Measurements from ENCODE around the gene CADPS. TPM values are rescaled to one million over a fixed set of nuclear protein-coding genes. Genes with fewer than 3 reads are reported as not detected.

CADPS gene
- total RNA-seq, 1 donor from 2014 or later: 265 TPM

- H3K9me3 Mint-ChIP-seq (ENCODE audit: unreplicated experiment): no peaks in the 10 kb centered on the region
- TF ChIP-seq CTCF (IDR thresholded peaks at IDR 0.05; ENCODE audit: partially characterized antibody, unreplicated experiment): no peak
- no peaks in the 10 kb centered on the region for H3K27me3 Mint-ChIP-seq (ENCODE audit: unreplicated experiment)
- H3K4me3 Mint-ChIP-seq (ENCODE audit: unreplicated experiment): no peak overlapping the region
- no peak overlapping the region for H3K27ac Mint-ChIP-seq (ENCODE audit: unreplicated experiment)
- no peaks in the 10 kb centered on the region for H3K36me3 Mint-ChIP-seq (ENCODE audit: unreplicated experiment)
- DNase-seq: no peak
- H3K4me1 Mint-ChIP-seq (ENCODE audit: low read depth, unreplicated experiment): peaks cover 5% of the 10 kb centered on the region
Measured at GRCh38 chr3:62454916-62455315, 420.3 kb downstream of the CADPS start.

- no peaks in the 10 kb centered on the region for H3K27me3 Mint-ChIP-seq (ENCODE audit: unreplicated experiment)
- TF ChIP-seq CTCF (IDR thresholded peaks at IDR 0.05; ENCODE audit: partially characterized antibody, unreplicated experiment): no peak
- peaks cover 5% of the 10 kb centered on the region for H3K4me1 Mint-ChIP-seq (ENCODE audit: low read depth, unreplicated experiment)
- H3K27ac Mint-ChIP-seq (ENCODE audit: unreplicated experiment): no peak overlapping the region
- H3K36me3 Mint-ChIP-seq (ENCODE audit: unreplicated experiment): no peaks in the 10 kb centered on the region
- H3K4me3 Mint-ChIP-seq (ENCODE audit: unreplicated experiment): no peak overlapping the region
- DNase-seq: no peak
- no peaks in the 10 kb centered on the region for H3K9me3 Mint-ChIP-seq (ENCODE audit: unreplicated experiment)
Measured at GRCh38 chr3:62453448-62453847, 421.8 kb downstream of the CADPS start.

GRCh38 chr3:62451211-62451887, 423.9 kb downstream of the CADPS start:
- TF ChIP-seq CTCF (IDR thresholded peaks at IDR 0.05; ENCODE audit: partially characterized antibody, unreplicated experiment): no peak
- Mint-ChIP-seq H3K27ac (ENCODE audit: unreplicated experiment) (no peak overlapping the region), H3K9me3 (ENCODE audit: unreplicated experiment) (no peaks in the 10 kb centered on the region), H3K27me3 (ENCODE audit: unreplicated experiment) (no peaks in the 10 kb centered on the region), H3K4me3 (ENCODE audit: unreplicated experiment) (no peak overlapping the region), H3K36me3 (ENCODE audit: unreplicated experiment) (no peaks in the 10 kb centered on the region), H3K4me1 (ENCODE audit: low read depth, unreplicated experiment) (peaks cover 8% of the 10 kb centered on the region)
- no peak for DNase-seq

- H3K27ac Mint-ChIP-seq (ENCODE audit: unreplicated experiment): no peak overlapping the region
- H3K4me1 Mint-ChIP-seq (ENCODE audit: low read depth, unreplicated experiment): peaks cover 3% of the 10 kb centered on the region
- peaks cover 1% of the 10 kb centered on the region for H3K27me3 Mint-ChIP-seq (ENCODE audit: unreplicated experiment)
- no peak overlapping the region for H3K4me3 Mint-ChIP-seq (ENCODE audit: unreplicated experiment)
- peaks cover 7% of the 10 kb centered on the region for H3K36me3 Mint-ChIP-seq (ENCODE audit: unreplicated experiment)
- DNase-seq: no peak
- TF ChIP-seq CTCF (IDR thresholded peaks at IDR 0.05; ENCODE audit: partially characterized antibody, unreplicated experiment): no peak
- H3K9me3 Mint-ChIP-seq (ENCODE audit: unreplicated experiment): no peaks in the 10 kb centered on the region
Measured at GRCh38 chr3:62446337-62446940, 428.8 kb downstream of the CADPS start.

- no peaks in the 10 kb centered on the region for H3K9me3 Mint-ChIP-seq (ENCODE audit: unreplicated experiment)
- peaks cover 7% of the 10 kb centered on the region for H3K36me3 Mint-ChIP-seq (ENCODE audit: unreplicated experiment)
- DNase-seq: no peak
- no peak overlapping the region for H3K27ac Mint-ChIP-seq (ENCODE audit: unreplicated experiment)
- peaks cover 3% of the 10 kb centered on the region for H3K4me1 Mint-ChIP-seq (ENCODE audit: low read depth, unreplicated experiment)
- no peak overlapping the region for H3K4me3 Mint-ChIP-seq (ENCODE audit: unreplicated experiment)
- peaks cover 2% of the 10 kb centered on the region for H3K27me3 Mint-ChIP-seq (ENCODE audit: unreplicated experiment)
- no peak for TF ChIP-seq CTCF (IDR thresholded peaks at IDR 0.05; ENCODE audit: partially characterized antibody, unreplicated experiment)
Measured at GRCh38 chr3:62445275-62445674, 429.9 kb downstream of the CADPS start.

Measured in glutamatergic neuron (in vitro differentiated cells).